Measurements from ENCODE around the gene PALB2. TPM values are rescaled to one million over a fixed set of nuclear protein-coding genes. Genes with fewer than 3 reads are reported as not detected.
"Not testable (repeated sequence)": the region's sequence is repeated elsewhere in the genome, so short reads cannot be mapped to it uniquely, and the experiment has no call there.

The PALB2 gene
- polyA plus RNA-seq, 3 donors = 19.2 to 25.2 (median 22.6) TPM

DNA sequence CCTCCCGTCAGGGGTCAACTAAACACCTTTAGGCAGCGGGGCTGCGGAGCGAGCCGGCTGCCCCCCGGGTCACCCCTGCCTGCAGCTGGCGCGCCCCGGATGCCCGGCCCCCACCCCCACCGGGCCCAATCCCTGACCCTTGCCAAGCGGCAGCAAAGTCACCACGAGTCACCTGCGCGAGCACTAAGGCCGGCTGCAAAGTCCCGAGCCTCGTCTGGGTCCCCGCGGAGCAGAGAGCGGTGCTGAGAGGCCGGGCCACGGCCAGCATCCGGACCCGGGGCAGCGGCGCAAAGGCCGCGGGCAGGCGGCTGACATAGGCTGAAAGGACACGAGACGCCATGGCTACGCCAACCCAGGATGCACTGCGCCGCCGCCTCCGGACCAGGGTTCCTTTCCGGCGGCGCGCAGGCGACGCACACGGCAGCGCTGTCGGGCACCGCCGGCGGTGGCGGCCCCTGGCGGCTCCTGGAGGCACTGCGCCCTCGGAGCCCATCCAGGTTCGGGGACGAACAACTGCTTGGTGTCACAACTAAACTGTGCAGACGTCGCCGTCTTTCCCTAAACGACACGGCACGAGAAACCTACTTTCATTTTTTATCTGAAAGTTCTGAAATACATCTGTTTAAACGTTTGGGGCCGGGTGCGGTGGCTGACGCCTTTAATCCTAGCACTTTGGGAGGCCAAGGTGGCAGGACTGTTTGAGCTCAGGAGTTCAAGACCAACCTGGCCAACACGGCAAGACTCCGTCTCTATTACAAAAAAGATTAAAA, 45.0 kb downstream of the PALB2 start, which contains the start of gene NDUFAB1:
Gene NDUFAB1 (minus strand): TSS at position 366 of the 770 bp plus-strand sequence. CDS start 26 bp downstream, at position 340.
- peak; percentile 68 to 86 (median 79) for DNase-seq (ENCODE audit: extremely low read depth in 1 of 11, low read depth in 9 of 11, low spot score in 4 of 11)

DNA sequence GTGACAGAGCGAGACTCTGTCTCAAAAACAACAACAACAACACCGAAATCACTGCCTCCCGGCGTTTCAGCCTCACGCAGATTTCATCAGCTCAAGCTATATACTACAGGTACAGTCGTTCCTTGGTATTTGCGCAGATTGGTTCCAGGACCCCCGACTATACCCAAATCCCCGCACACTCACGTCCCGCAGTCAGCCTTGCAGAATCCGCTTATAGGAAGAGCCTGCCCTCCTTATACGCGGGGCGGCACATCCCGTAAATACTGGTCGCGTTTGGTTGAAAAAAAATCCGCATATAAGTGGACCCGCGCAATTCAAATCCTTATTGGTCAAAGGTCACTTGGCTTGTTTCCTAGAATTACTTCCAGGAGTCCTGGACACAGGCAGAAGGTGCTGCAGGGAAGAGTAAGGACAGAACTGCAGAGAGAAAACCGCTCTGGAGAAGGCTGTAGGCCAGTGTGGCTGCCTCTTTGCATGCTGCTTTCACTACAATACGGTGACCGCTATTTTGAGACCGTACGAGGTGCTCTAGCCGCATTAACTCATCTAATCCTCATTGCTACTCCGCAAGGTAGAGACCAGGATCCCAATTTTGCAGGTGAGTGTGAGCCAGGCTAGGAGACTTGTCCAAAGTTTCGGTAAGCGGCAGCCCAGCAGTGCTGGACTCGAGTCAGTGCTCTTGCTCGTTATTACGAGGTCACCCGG, 45.7 kb downstream of the PALB2 start:
- peak in 2 of 11 donors; percentile 2 to 3 for DNase-seq (ENCODE audit: extremely low read depth in 1 of 11, low read depth in 9 of 11, low spot score in 4 of 11)

DNA sequence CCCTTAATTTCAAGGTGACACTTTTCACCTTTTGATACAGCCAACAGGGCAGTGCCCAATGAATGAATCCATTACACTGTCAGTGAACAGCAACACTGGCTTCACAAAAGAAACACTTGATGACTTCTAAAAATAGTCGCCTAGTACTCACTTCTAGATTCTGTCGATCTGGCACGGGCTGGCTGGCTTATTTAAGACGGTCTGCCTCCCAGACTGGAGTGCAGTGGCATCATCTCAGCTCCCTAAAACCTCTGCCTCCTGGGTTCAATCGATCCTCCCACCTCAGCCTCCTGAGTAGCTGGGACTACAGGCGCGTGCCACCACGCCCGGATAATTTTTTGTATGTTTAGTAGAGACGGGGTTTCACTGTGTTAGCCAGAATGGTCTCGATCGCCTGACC, 46.9 kb downstream of the PALB2 start:
- DNase-seq (ENCODE audit: extremely low read depth in 1 of 11, low read depth in 9 of 11, low spot score in 4 of 11) = no peak

DNA sequence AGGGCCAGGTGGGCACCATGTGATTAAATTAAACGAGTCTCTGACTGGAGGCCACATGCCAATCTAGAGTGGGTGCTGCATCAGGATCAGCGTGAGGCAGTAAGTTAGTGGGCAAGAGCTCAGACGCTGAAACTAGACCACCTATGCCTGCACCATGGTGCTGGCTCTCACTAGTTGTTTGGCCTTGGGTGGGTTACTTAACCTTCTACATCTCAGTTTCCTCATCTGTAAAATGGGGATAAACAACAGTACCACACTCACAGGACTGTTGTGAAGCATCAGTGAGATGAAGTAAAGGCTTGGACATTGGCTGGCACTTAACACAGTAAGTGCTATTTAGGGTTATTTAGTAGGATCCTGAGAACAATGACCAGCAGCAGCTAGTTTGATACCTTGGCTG, 50.9 kb downstream of the PALB2 start:
- no peak for DNase-seq (ENCODE audit: extremely low read depth in 1 of 11, low read depth in 9 of 11, low spot score in 4 of 11)

DNA sequence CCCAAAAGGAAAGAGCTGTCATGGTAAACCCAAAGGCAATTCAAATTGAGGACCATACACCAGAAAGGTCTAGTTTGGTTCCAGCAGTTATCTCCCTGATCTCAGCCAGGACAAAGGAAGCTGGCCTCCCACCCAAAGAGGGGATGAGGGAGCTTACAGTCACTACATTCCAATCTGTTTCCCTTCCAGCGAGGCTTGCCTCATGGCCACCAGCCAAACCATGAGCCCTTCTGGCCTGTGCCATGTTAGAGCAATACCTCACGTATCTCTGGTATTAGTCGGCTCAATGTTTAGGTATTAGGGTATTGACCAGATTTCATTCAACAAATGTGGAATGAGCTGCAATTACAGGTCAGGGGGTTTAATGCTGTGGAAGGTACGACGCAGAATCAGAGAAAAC, 53.4 kb downstream of the PALB2 start:
- DNase-seq (ENCODE audit: extremely low read depth in 1 of 11, low read depth in 9 of 11, low spot score in 4 of 11) = no peak

DNA sequence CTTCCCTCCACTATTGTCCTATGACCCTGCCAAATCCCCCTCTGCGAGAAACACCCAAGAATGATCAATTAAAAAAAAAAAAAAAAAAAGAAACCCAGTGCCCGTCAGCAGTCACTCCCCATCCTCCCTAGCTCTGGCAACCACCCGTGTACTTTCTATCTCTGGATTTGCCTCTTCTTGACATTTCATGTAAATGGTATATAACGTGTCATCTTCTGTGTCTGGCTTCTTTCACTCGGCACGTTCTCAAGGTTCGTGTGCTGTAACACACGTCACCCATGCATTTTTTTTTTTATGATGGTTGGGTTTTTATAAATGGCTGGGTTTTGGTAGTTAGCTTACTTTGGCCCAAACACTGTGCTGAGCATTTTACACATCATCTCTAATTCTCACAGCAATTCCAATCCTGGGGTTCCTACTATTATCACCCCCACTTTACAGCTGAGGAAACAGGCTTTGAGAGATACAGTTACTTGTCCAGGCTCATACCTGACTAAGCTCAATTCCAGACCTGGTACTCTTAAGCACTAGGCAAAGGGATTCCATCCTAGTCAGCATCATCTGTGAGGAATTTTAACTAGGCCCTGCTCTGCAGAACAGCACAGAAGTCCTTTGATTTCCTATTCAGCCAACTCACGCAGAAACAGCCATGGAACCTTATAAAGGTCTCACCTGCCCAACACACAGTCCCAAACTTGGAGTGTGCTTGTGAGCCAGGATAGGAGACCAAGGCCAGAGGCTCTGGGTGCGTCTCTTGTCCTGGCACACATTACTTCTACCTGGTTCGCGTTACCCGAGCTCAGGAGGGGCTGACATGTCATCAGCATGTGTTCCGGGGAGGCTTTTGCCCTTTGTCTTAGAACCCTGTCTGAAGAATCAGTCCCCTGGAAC, 56.7 kb downstream of the PALB2 start:
- no peak for DNase-seq (ENCODE audit: extremely low read depth in 1 of 11, low read depth in 9 of 11, low spot score in 4 of 11)

DNA sequence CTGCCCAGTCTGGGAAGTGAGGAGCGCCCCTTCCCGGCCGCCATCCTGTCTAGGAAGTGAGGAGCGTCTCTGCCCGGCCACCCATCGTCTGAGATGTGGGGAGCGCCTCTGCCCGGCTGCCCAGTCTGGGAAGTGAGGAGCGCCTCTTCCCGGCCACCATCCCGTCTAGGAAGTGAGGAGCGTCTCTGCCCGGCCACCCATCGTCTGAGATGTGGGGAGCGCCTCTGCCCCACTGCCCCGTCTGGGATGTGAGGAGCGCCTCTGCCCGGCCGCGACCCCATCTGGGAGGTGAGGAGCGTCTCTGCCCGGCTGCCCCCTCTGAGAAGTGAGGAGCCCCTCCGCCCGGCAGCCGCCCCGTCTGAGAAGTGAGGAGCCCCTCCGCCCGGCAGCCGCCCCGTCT, 57.8 kb downstream of the PALB2 start:
- DNase-seq (ENCODE audit: extremely low read depth in 1 of 11, low read depth in 9 of 11, low spot score in 4 of 11) = not testable (repeated sequence)

DNA sequence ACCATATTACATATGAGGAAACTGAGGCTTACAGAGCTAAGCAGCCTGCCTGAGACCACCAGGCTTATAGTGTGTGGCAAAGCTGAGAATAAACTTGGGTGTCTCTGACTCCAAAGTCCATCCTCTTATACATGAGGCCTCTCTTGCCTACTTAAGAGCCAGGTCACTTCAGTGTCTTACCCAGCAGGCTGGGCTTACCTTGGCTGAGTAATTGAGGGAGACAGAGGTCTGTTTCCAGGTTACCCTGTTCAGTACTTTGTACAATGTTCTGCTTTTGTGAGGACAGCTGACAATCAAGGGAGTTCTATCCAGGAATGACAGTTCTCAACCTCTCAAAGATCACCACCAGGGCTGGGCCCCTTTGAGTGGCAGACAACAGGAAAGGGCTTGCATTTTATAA, 59.3 kb downstream of the PALB2 start:
- no peak for DNase-seq (ENCODE audit: extremely low read depth in 1 of 11, low read depth in 9 of 11, low spot score in 4 of 11)

DNA sequence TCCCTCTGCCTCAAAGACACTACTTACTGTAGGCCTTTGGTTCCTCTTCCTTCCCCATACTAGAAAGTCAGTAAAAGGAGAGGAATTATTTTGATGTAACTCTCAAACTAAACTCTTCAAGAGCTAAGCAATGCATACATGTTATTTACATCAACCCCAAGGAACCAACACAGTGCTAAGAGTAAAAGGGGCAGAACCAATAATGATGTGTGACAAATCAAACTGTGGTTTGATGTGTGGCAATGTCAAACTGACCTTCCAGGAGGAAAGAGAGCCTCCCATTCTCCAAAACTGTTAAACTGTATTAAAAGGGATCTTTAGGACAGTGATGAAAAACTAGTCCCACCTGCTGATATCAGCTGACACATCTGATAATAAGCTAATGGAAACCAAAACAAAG, 60.7 kb downstream of the PALB2 start:
- no peak for DNase-seq (ENCODE audit: extremely low read depth in 1 of 11, low read depth in 9 of 11, low spot score in 4 of 11)

DNA sequence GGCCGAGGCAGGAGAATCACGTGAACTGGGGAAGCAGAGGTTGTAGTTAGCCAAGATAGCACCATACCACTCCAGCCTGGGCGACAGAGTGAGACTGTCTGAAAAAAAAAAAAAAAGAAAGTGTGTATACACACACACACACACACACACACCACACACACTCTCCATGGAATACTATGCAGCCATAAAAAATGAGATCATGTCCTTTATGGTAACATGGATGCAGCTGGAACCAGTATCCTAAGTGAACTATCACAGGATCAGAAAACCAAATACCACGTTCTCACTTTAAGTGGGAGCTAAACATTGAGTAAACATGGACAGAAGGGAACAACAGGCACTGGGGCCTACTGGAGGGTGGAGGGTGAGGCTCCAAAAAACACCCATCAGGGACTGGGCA, 61.7 kb downstream of the PALB2 start:
- DNase-seq (ENCODE audit: extremely low read depth in 1 of 11, low read depth in 9 of 11, low spot score in 4 of 11) = no peak

DNA sequence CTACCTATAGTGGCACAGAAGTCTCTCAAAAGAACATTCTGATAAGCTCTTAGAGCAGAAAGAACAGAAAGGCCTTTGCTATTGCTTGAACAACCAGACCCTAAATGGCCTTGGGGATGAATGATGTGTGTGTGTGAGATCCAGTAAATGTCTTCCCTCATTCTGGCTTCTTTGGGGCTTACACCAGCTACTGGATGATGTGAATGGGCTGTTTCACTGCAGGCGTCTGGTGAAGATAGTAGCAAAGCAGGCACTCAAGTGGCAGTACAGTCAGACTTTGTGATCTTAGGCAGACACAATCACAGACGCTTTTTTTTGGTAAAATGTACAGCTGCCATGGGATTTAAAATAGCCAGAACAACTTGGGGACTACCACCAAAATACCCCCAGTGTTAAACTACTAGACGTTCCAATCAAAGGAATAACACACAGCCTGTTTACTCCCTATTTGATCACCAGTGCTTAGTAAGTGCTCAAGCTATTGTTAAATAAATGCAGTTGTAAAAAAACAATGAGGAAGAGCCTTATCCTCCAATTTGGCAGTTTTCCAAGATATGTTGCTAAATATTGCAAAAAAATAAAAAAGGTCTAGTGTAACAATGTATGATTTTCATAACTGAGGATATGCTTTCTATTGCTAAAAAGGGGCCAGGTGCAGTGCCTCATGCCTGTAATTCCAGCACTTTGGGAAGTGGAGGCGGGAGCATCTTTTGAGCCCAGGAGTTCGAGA, 62.8 kb downstream of the PALB2 start:
- no peak for DNase-seq (ENCODE audit: extremely low read depth in 1 of 11, low read depth in 9 of 11, low spot score in 4 of 11)

DNA sequence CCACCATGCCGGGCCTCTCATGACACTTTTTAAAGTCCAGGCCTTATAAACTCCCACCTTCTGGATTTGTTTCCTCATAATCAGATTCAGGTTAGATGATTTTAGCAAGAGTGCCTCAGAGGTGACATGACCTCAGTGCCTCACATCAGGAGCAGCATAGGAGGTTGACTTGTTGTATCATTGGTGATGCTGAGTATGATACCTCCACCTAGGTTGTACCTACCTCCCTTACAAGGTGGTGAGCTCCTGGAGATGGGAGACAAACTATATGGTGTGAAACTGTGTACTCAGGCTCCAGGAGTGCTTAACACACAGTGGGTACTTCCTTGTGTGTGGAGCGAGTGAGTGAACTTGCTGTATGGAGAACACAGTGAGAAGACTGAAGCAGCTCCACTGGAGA, 63.6 kb downstream of the PALB2 start:
- no peak for DNase-seq (ENCODE audit: extremely low read depth in 1 of 11, low read depth in 9 of 11, low spot score in 4 of 11)

DNA sequence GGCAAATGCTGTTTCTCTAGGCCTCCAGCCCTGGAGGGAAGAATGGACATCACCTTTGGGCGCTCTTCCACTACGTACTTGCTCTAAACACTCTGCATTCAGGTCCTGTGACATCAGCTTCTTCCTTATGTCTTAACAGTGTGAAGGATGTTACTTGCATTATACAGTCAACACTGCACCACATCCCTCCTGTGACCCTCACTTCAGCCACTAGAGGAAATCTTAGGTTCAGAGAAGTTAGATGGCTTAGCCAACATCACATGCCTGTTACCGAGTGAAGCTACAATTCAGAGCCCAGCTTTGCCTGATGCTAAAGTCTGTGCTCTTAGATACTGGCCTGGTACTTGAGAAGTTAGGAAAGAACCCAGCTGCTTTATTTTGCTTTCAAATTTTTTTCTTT, 65.3 kb downstream of the PALB2 start:
- DNase-seq (ENCODE audit: extremely low read depth in 1 of 11, low read depth in 9 of 11, low spot score in 4 of 11) = no peak

DNA sequence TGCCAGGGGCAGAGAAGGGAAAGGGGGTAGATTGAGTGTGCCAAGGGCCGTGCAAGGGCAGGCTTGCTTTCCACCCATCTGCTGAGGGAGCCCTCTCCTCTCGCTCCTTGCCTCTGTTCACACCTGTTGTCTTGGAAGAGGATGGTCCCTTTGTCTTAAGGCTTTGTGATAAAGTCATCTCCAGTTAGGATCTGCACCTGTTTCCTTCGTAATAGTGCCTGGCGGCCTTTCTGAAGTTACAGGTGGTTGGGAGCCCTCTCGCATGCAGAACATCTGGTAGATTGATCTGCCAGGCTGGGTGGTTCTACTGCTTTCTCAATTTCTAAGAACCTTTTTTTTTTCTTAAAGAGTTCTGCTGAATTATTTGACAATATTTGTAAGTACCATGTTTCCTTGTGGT, 67.3 kb downstream of the PALB2 start:
- DNase-seq (ENCODE audit: extremely low read depth in 1 of 11, low read depth in 9 of 11, low spot score in 4 of 11) = no peak

DNA sequence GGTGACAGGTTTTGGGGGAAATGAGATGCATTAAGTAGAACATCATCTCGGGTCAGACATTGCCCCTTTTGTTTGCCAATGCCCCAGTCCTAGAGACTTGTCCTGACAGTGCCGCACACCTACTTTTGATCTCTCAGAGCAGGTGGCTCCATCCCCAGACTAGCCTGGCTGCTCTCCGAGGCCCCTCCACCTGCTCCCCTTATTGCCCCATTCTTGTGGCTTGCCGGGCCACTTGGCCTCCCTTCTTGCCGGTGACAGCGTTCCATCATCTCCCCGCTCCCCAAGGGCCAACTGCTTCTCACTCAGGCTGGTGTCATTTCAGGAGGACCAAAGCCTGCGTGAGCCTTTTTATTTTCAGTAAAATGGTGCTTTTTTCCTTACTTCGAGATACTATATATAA, 68.7 kb downstream of the PALB2 start:
- DNase-seq (ENCODE audit: extremely low read depth in 1 of 11, low read depth in 9 of 11, low spot score in 4 of 11) = no peak

DNA sequence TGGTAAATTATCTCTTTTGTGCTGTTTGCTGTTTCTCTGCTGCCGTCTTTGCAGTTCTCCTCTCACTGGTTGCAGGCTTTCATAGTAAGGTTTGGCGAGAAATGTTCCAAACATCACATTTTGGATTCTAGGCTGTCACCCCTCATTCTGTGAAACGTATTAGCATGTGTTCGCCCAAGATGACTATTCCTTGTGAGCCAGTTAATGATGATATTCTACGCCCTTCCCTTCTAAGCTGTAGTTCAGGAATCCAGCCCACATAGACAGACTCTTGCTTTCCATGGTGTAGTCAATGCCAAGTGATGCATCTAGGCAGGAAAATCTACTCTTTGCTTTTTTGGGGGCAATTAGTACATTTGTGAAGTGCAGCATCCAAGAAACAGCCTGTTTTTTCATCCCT, 69.2 kb downstream of the PALB2 start:
- no peak for DNase-seq (ENCODE audit: extremely low read depth in 1 of 11, low read depth in 9 of 11, low spot score in 4 of 11)

DNA sequence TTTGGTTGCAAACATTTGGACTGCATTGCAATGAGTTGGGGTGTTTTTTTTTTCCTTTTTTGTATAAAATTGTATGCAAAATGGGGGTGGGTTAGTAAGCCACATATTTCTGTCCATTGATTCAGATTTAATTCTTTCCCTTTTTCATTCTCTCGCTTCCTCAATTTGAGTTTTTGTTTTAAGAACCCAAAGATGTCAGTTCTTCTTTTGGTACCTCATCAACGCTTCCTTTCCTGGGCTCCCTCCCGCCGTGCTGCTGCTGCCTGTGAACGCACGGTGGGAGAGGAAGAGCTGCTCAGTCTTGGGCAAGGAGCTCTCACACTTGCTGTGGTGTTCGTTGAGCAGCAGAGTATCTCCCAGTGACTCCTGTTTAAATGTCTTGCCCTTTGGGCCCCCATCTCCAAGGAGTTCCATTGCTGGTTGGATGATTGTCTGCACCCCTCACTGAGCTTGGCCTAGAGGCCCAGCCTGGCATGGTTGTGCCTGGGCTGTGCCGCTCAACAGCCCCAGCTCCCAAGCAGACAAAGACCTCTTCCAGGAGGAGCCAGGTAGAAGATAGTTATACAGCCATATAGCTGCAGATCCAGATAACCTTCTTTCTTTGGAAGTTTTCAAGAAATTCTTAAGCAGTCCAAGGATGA, 70.0 kb downstream of the PALB2 start:
- no peak for DNase-seq (ENCODE audit: extremely low read depth in 1 of 11, low read depth in 9 of 11, low spot score in 4 of 11)

DNA sequence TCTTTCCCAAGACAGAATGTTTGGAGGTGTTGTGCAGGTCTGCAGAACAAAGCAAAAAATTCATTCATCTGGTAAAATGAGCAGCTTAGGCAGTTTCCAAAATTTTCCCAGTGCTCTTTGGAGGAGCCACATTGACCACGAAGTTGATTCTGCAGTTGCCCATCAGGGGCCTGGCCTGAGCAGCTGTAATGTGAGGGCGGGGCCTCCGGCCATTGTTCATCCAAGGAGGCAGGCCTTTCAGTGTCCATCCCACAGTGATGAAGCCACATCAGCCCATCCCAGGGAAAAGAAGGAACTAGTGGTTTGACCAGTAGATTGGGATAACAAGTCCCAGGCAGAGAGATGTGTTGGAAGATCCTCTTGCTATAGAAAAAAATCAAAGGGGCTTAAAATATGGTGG, 73.5 kb downstream of the PALB2 start:
- DNase-seq (ENCODE audit: extremely low read depth in 1 of 11, low read depth in 9 of 11, low spot score in 4 of 11) = no peak

DNA sequence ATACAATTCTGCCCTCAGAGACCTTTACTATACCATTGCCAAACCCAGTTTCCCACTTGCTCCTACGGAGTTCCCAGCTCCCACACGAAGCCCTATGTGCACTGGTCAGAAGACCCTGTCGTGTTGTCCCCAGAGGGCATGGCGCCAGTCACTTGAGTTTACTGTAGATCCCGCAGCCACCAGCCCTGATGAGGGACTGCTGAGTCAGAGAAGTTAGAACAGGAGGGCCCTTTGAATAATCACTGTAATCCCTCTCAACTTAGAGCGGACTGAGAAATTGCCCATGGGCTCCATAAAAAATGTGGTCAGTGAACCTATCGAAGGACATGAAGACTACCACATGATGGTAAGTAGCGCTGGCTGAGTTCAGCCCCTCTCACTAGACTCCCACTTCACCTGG, 74.4 kb downstream of the PALB2 start:
- DNase-seq (ENCODE audit: extremely low read depth in 1 of 11, low read depth in 9 of 11, low spot score in 4 of 11) = no peak

Data from renal cortex interstitium (tissue), 11 donors.